Brain microvascular endothelial cell (primary cell): ENCODE measurements around the gene TMCC1.

Experiments
- DNase-seq: peaks from one replicate; pipeline ENCODE4 v3.0.0-alpha.2; 2020
- H3K27ac ChIP-seq: fragments of 250-450 bp; sonication (Bioruptor Pico); 2 replicates; pipeline ENCODE4 v1.5.1; 2020; ENCODE audit warnings: mild to moderate bottlenecking, moderate library complexity
- H3K27me3 ChIP-seq: fragments of 250-450 bp; sonication (Bioruptor Pico); replicated peaks from 2 replicates; pipeline ENCODE4 v1.5.1; 2020; ENCODE audit warnings: mild to moderate bottlenecking
- H3K36me3 ChIP-seq: fragments of 250-450 bp; sonication (Bioruptor Pico); replicated peaks from 2 replicates; pipeline ENCODE4 v1.5.1; 2020; ENCODE audit warnings: mild to moderate bottlenecking
- H3K4me3 ChIP-seq: 2 replicates; pipeline ENCODE4 v1.5.1; 2011; ENCODE audit warnings: low read depth, mild to moderate bottlenecking, control low read depth, low read length, moderate library complexity
- CTCF ChIP-seq: IDR thresholded peaks from 2 replicates; pipeline ENCODE4 v1.5.1; 2011; ENCODE audit warnings: low read depth, mild to moderate bottlenecking, moderate library complexity, low read length, control low read depth, inconsistent platforms; ENCODE audit errors: missing control alignments
- in situ Hi-C: cut with HindIII; loops from 2 replicates; pipeline ENCODE4 v1.10.0; 2017; ENCODE audit warnings: low sequenced_read_pairs, low pct_ligation_motif_present

The TMCC1 gene

GRCh38 chr3:129740090-129740489, 153.4 kb downstream of the TMCC1 start:
- in situ Hi-C loops = no loop called here

GRCh38 chr3:129739634-129740033, 153.9 kb downstream of the TMCC1 start:
- Histone ChIP-seq H3K4me3 (no peak overlapping the region), H3K36me3 (no peaks in the 10 kb centered on the region), H3K27ac (no peak overlapping the region), H3K27me3 (no peaks in the 10 kb centered on the region)
- in situ Hi-C loops = no loop called here
- TF ChIP-seq CTCF = no peak
- no peak for DNase-seq

More at GRCh38 chr3:129740090-129740489, 153.4 kb downstream of the TMCC1 start:
- no peak for DNase-seq
- Histone ChIP-seq H3K27ac (no peak overlapping the region), H3K36me3 (no peaks in the 10 kb centered on the region), H3K4me3 (no peak overlapping the region), H3K27me3 (no peaks in the 10 kb centered on the region)
- TF ChIP-seq CTCF = no peak

- Histone ChIP-seq H3K36me3 (no peaks in the 10 kb centered on the region), H3K27me3 (no peaks in the 10 kb centered on the region), H3K27ac (no peak overlapping the region), H3K4me3 (no peak overlapping the region)
- TF ChIP-seq CTCF = no peak
- in situ Hi-C loops = no loop called here
- no peak for DNase-seq
Measured at GRCh38 chr3:129738172-129738571, 155.3 kb downstream of the TMCC1 start.

- H3K27ac ChIP-seq = no peak overlapping the region
- DNase-seq = no peak
- no peak overlapping the region for H3K4me3 ChIP-seq
- in situ Hi-C loops = no loop called here
- no peak for TF ChIP-seq CTCF
- no peaks in the 10 kb centered on the region for H3K36me3 ChIP-seq
- H3K27me3 ChIP-seq = no peaks in the 10 kb centered on the region
Measured at GRCh38 chr3:129736070-129736469, 157.4 kb downstream of the TMCC1 start.

GRCh38 chr3:129735638-129736037, 157.9 kb downstream of the TMCC1 start:
- Histone ChIP-seq H3K36me3 (no peaks in the 10 kb centered on the region), H3K27me3 (no peaks in the 10 kb centered on the region), H3K27ac (no peak overlapping the region), H3K4me3 (no peak overlapping the region)
- in situ Hi-C loops = no loop called here
- no peak for TF ChIP-seq CTCF
- DNase-seq = no peak

- H3K36me3 ChIP-seq = no peaks in the 10 kb centered on the region
- no peaks in the 10 kb centered on the region for H3K27me3 ChIP-seq
- in situ Hi-C loops = no loop called here
- TF ChIP-seq CTCF = no peak
- H3K27ac ChIP-seq = no peak overlapping the region
- H3K4me3 ChIP-seq = no peak overlapping the region
- DNase-seq = no peak
Measured at GRCh38 chr3:129734449-129734848, 159.1 kb downstream of the TMCC1 start.
